ENCODE data around the gene KLK6. TPM values are rescaled to one million over a fixed set of nuclear protein-coding genes. Genes with fewer than 3 reads are reported as not detected.

The KLK6 gene
- total and polyA plus RNA-seq, 2 donors (not counting 3 experiments of a cell fraction or from before 2014, with no cell fraction given) = 0.12 TPM; not detected in 1

- TF ChIP-seq MYC (IDR thresholded peaks at IDR 0.05; ENCODE audit: low read depth, low read length) (no peak), POLR2AphosphoS5 (IDR thresholded peaks at IDR 0.05; ENCODE audit: insufficient read depth, low read depth, low read length) (no peak), JUN (IDR thresholded peaks at IDR 0.05; ENCODE audit: borderline replicate concordance, insufficient read depth, insufficient read length, low read depth) (no peak), FOS (IDR thresholded peaks at IDR 0.05; ENCODE audit: borderline replicate concordance, insufficient read depth, low read length) (no peak), MAX (IDR thresholded peaks at IDR 0.05; ENCODE audit: insufficient read depth, insufficient read length) (no peak)
- H3K36me3 ChIP-seq (ENCODE audit: control insufficient read depth in 2 of 2, extremely low read depth in 1 of 2, insufficient read depth in 2 of 2, low read length in 2 of 2) = no peaks in the 10 kb centered on the region
- H3K27ac ChIP-seq (ENCODE audit: insufficient read depth, low read depth, low read length) = no peak overlapping the region
- no peak overlapping the region for H3K4me3 ChIP-seq (replicated peaks in 1 of 3; ENCODE audit: insufficient read depth in 1 of 3, low read depth in 1 of 3, low read length in 3 of 3)
- no peak overlapping the region for H3K9ac ChIP-seq (replicated peaks; ENCODE audit: extremely low read depth, insufficient read depth, low read length)
- BruUV-seq (replicated peaks) = no TSS peak
- FAIRE-seq = no peak
- H3K9me1 ChIP-seq (replicated peaks; ENCODE audit: control insufficient read depth, extremely low read depth, insufficient read depth, low read length) = no peaks in the 10 kb centered on the region
- H4K20me1 ChIP-seq (replicated peaks; ENCODE audit: control insufficient read depth, extremely low read depth, insufficient read depth, low read length) = no peaks in the 10 kb centered on the region
- no peak for DNase-seq (ENCODE audit: low read depth, low spot score)
- no peak overlapping the region for H2AFZ ChIP-seq (ENCODE audit: low read depth, low read length)
- H3K4me2 ChIP-seq (ENCODE audit: insufficient read depth, low read length) = no peak overlapping the region
- no peaks in the 10 kb centered on the region for H3K27me3 ChIP-seq (ENCODE audit: control insufficient read depth in 2 of 2, insufficient read depth in 2 of 2, low read length in 2 of 2)
- H3K79me2 ChIP-seq (ENCODE audit: control insufficient read depth, insufficient read depth, low read length) = no peaks in the 10 kb centered on the region
- dilution Hi-C loops (cut with MboI; ENCODE audit: extremely low pct_ligation_motif_present, low sequenced_read_pairs) = no loop called here
- intact Hi-C loops (cut with micrococcal nuclease) = no loop called here
- H3K4me1 ChIP-seq (ENCODE audit: control insufficient read depth, extremely low read depth, insufficient read depth, low read length) = no peaks in the 10 kb centered on the region
- ChIA-PET CTCF (no interaction called here), POLR2A (no interaction called here)
- no peaks in the 10 kb centered on the region for H3K9me3 ChIP-seq (replicated peaks; ENCODE audit: control insufficient read depth, insufficient read depth, low read length)
Observed at GRCh38 chr19:50977626-50978025, 8.2 kb upstream of the KLK6 start.

GRCh38 chr19:50975766-50976165 is 6.4 kb upstream of the KLK6 start:
- TF ChIP-seq MYC (IDR thresholded peaks at IDR 0.05; ENCODE audit: low read depth, low read length) (no peak), MAX (IDR thresholded peaks at IDR 0.05; ENCODE audit: insufficient read depth, insufficient read length) (no peak), FOS (IDR thresholded peaks at IDR 0.05; ENCODE audit: borderline replicate concordance, insufficient read depth, low read length) (no peak), GATA2 (IDR thresholded peaks at IDR 0.05; ENCODE audit: insufficient read depth, insufficient read length, low read depth, low read length) (no peak), CTCF (IDR thresholded peaks at IDR 0.05; ENCODE audit: extremely low read depth in 1 of 2, insufficient read depth in 1 of 2, low read depth in 1 of 2, low read length in 2 of 2) (no peak), JUN (IDR thresholded peaks at IDR 0.05; ENCODE audit: borderline replicate concordance, insufficient read depth, insufficient read length, low read depth) (no peak), POLR2A (IDR thresholded peaks at IDR 0.05; ENCODE audit: low read depth, low read length) (no peak), EZH2 (IDR thresholded peaks at IDR 0.05; ENCODE audit: borderline replicate concordance, low read depth, low read length, severe bottlenecking) (no peak), POLR2AphosphoS5 (IDR thresholded peaks at IDR 0.05; ENCODE audit: insufficient read depth, low read depth, low read length) (no peak)
- no peaks in the 10 kb centered on the region for H3K36me3 ChIP-seq (ENCODE audit: control insufficient read depth in 2 of 2, extremely low read depth in 1 of 2, insufficient read depth in 2 of 2, low read length in 2 of 2)
- no peaks in the 10 kb centered on the region for H4K20me1 ChIP-seq (replicated peaks; ENCODE audit: control insufficient read depth, extremely low read depth, insufficient read depth, low read length)
- no peaks in the 10 kb centered on the region for H3K4me1 ChIP-seq (ENCODE audit: control insufficient read depth, extremely low read depth, insufficient read depth, low read length)
- no peak overlapping the region for H3K4me2 ChIP-seq (ENCODE audit: insufficient read depth, low read length)
- CTCF ChIA-PET = no interaction called here
- no peaks in the 10 kb centered on the region for H3K79me2 ChIP-seq (ENCODE audit: control insufficient read depth, insufficient read depth, low read length)
- H2AFZ ChIP-seq (ENCODE audit: low read depth, low read length) = no peak overlapping the region
- DNase-seq (ENCODE audit: low read depth, low spot score) = no peak
- no peak overlapping the region for H3K4me3 ChIP-seq (replicated peaks in 1 of 3; ENCODE audit: insufficient read depth in 1 of 3, low read depth in 1 of 3, low read length in 3 of 3)
- no TSS peak for BruUV-seq (replicated peaks)
- intact Hi-C loops (cut with micrococcal nuclease) (no loop called here), dilution Hi-C loops (cut with MboI; ENCODE audit: extremely low pct_ligation_motif_present, low sequenced_read_pairs) (no loop called here)
- no peak for FAIRE-seq
- H3K9me3 ChIP-seq (replicated peaks; ENCODE audit: control insufficient read depth, insufficient read depth, low read length) = no peaks in the 10 kb centered on the region
- POLR2A ChIA-PET = no interaction called here
- no peak overlapping the region for H3K27ac ChIP-seq (ENCODE audit: insufficient read depth, low read depth, low read length)
- no peaks in the 10 kb centered on the region for H3K9me1 ChIP-seq (replicated peaks; ENCODE audit: control insufficient read depth, extremely low read depth, insufficient read depth, low read length)
- H3K27me3 ChIP-seq (ENCODE audit: control insufficient read depth in 2 of 2, insufficient read depth in 2 of 2, low read length in 2 of 2) = no peaks in the 10 kb centered on the region
- H3K9ac ChIP-seq (replicated peaks; ENCODE audit: extremely low read depth, insufficient read depth, low read length) = no peak overlapping the region

All from endothelial cell of umbilical vein (primary cell).